Non-pigmented ciliary epithelial cell (primary cell): Measurements from ENCODE around the gene SIGLEC10.
"Not testable (repeated sequence)": the region's sequence is repeated elsewhere in the genome, so short reads cannot be mapped to it uniquely, and the experiment has no call there.

Source experiments
- DNase-seq: peaks from one replicate; pipeline ENCODE4 v3.0.0-alpha.2; 2010; ENCODE audit warnings: low read depth

The SIGLEC10 gene

GRCh38 chr19:51417107-51417809 lies at the start of gene SIGLEC10:
TSS of gene SIGLEC10 (minus strand) at chr19:51417642. CDS start at chr19:51417581, 61 bp downstream.
- no peak for DNase-seq

- DNase-seq: no peak
Observed at GRCh38 chr19:51466723-51467122, 49.3 kb upstream of the SIGLEC10 start.

- DNase-seq: not testable (repeated sequence)
Observed at GRCh38 chr19:51463976-51464581, 46.6 kb upstream of the SIGLEC10 start.

- DNase-seq: no peak
Observed at GRCh38 chr19:51462681-51463080, 45.2 kb upstream of the SIGLEC10 start.

GRCh38 chr19:51462276-51462675 lies 44.8 kb upstream of the SIGLEC10 start:
- no peak for DNase-seq

- DNase-seq: no peak
Observed at GRCh38 chr19:51461723-51462161, 44.3 kb upstream of the SIGLEC10 start.

- no peak for DNase-seq
Observed at GRCh38 chr19:51460164-51460992, 42.9 kb upstream of the SIGLEC10 start.

- no peak for DNase-seq
Observed at GRCh38 chr19:51458899-51459505, 41.6 kb upstream of the SIGLEC10 start.

- no peak for DNase-seq
Observed at GRCh38 chr19:51458051-51458645, 40.7 kb upstream of the SIGLEC10 start, which contains the start of gene SIGLEC8. TSS of gene SIGLEC8 (minus strand) at chr19:51458454. CDS start at chr19:51458387, 67 bp downstream.

- no peak for DNase-seq
Observed at GRCh38 chr19:51457351-51458013, 40.0 kb upstream of the SIGLEC10 start.

- DNase-seq: no peak
Observed at GRCh38 chr19:51456541-51457290, 39.3 kb upstream of the SIGLEC10 start.

- no peak for DNase-seq
Observed at GRCh38 chr19:51450730-51451307, 33.4 kb upstream of the SIGLEC10 start.

GRCh38 chr19:51448411-51449016 lies 31.1 kb upstream of the SIGLEC10 start:
- no peak for DNase-seq

- DNase-seq: no peak
Observed at GRCh38 chr19:51448011-51448410, 30.6 kb upstream of the SIGLEC10 start.

- not testable (repeated sequence) for DNase-seq
Observed at GRCh38 chr19:51447510-51447909, 30.1 kb upstream of the SIGLEC10 start.

- no peak for DNase-seq
Observed at GRCh38 chr19:51441410-51442390, 24.3 kb upstream of the SIGLEC10 start.

GRCh38 chr19:51440846-51441409 lies 23.5 kb upstream of the SIGLEC10 start:
- DNase-seq: no peak

GRCh38 chr19:51440052-51440451 lies 22.6 kb upstream of the SIGLEC10 start:
- no peak for DNase-seq
